Mammary epithelial cell (primary cell): ENCODE data around the gene SKI.

ENCODE experiments used
- CTCF ChIP-seq, 2 donors: IDR thresholded peaks in 1 of 2; conservative IDR thresholded peaks in 1 of 2; 2 replicates each; pipeline ENCODE4 v1.5.1; 2011 to 2012; ENCODE audit warnings: inconsistent platforms in 2 of 2, low read length in 2 of 2, mild to moderate bottlenecking in 2 of 2, control low read depth in 1 of 2, low read depth in 1 of 2; ENCODE audit not compliant: insufficient read depth in 1 of 2; ENCODE audit errors: extremely low read depth in 1 of 2
- EZH2 ChIP-seq: IDR thresholded peaks from 2 replicates; pipeline ENCODE4 v1.6.1; 2012; ENCODE audit warnings: low read length, inconsistent platforms, borderline replicate concordance

- TF ChIP-seq CTCF (conservative IDR thresholded peaks at IDR 0.05 in 1 of 2, IDR thresholded peaks at IDR 0.05 in 1 of 2; ENCODE audit: extremely low read depth in 1 of 2, insufficient read depth in 1 of 2, low read depth in 1 of 2, low read length in 2 of 2): no peak
- TF ChIP-seq EZH2: no peak
These were observed 61.5 kb downstream of the SKI start for GRCh38 chr1:2289607-2290006.
